ENCODE measurements around the gene GPR107.

DNA sequence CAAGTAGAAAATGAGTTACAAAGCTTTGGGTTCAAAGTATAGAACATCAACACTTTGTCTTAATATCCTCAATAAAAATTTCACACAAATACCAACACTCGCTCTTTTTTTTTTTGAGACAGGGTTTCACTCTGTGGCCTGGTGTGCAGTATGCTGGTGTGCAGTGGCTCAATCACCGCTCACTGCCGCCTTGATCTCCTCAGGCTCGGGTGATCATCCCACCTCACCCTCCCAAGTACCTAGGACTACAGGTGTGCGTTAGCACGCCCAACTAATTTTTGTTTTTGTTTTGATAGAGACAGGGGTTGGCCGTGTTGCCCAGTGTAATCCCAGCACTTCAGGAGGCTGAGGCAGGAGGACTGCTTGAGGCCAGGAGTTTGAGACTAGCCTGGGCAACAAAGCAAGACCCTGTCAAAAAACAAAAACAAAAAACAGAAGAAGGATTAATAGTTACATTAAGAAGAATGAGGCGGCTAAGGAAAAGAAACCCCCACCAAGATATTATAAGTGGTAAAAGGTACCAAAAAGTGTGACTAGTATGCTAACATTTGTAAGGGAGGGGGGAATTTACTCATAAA lies 31.1 kb upstream of the GPR107 start:
- TF ChIP-seq, protein P1, sequence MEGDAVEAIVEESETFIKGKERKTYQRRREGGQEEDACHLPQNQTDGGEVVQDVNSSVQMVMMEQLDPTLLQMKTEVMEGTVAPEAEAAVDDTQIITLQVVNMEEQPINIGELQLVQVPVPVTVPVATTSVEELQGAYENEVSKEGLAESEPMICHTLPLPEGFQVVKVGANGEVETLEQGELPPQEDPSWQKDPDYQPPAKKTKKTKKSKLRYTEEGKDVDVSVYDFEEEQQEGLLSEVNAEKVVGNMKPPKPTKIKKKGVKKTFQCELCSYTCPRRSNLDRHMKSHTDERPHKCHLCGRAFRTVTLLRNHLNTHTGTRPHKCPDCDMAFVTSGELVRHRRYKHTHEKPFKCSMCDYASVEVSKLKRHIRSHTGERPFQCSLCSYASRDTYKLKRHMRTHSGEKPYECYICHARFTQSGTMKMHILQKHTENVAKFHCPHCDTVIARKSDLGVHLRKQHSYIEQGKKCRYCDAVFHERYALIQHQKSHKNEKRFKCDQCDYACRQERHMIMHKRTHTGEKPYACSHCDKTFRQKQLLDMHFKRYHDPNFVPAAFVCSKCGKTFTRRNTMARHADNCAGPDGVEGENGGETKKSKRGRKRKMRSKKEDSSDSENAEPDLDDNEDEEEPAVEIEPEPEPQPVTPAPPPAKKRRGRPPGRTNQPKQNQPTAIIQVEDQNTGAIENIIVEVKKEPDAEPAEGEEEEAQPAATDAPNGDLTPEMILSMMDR (conservative IDR thresholded peaks at IDR 0.05; ENCODE audit: low read length): no peak
- TF ChIP-seq EZH2phosphoT487 (IDR thresholded peaks at IDR 0.05; ENCODE audit: borderline replicate concordance, low read depth, low read length): no peak
